Vagina (tissue), 2 donors: Measurements from ENCODE around the gene ORAI2. TPM values are rescaled to one million over a fixed set of nuclear protein-coding genes. Genes with fewer than 3 reads are reported as not detected.
"Not testable (repeated sequence)": the region's sequence is repeated elsewhere in the genome, so short reads cannot be mapped to it uniquely, and the experiment has no call there.

Experiments
- DNase-seq, 2 donors: peaks; one replicate each; pipeline ENCODE4 v3.0.0-alpha.2; 2017; ENCODE audit errors: extremely low spot score in 2 of 2
- H3K27ac ChIP-seq: fragments of 200-600 bp; sonication (generic); one replicate; pipeline ENCODE4 v1.5.1; 2019
- H3K27me3 ChIP-seq: fragments of 200-600 bp; sonication (generic); one replicate; pipeline ENCODE4 v1.5.1; 2019
- H3K36me3 ChIP-seq, 2 donors: fragments of 200-600 bp; sonication (generic); one replicate each; pipeline ENCODE4 v1.5.1; 2017 to 2019
- H3K4me1 ChIP-seq: fragments of 200-600 bp; sonication (generic); one replicate; pipeline ENCODE4 v1.5.1; 2019
- H3K4me3 ChIP-seq, 2 donors: fragments of 200-600 bp; sonication (generic); 1 replicate in 1 of 2; 2 replicates in 1 of 2; pipeline ENCODE4 v1.5.1; 2016 to 2019
- H3K9me3 ChIP-seq: fragments of 200-600 bp; sonication (generic); one replicate; pipeline ENCODE4 v1.5.1; 2019
- CTCF ChIP-seq, 3 experiments: fragments of 450-650 bp in 2 of 3; fragments of 200-600 bp in 1 of 3; sonication (generic) in 1 of 3; IDR thresholded peaks; one replicate each; pipeline ENCODE4 v1.5.1; 2017 to 2019; ENCODE audit warnings: antibody characterized with exemption in 3 of 3, mild to moderate bottlenecking in 2 of 3, moderate library complexity in 2 of 3
- POLR2A ChIP-seq, 2 donors: fragments of 450-650 bp; IDR thresholded peaks; one replicate each; pipeline ENCODE4 v1.6.1; 2017; ENCODE audit warnings: antibody characterized with exemption in 2 of 2, mild to moderate bottlenecking in 2 of 2, moderate library complexity in 2 of 2
- POLR2AphosphoS5 ChIP-seq, 2 donors: sonication (generic); formaldehyde crosslinking; IDR thresholded peaks; one replicate each; pipeline ENCODE4 v1.9.0; 2017; ENCODE audit warnings: antibody characterized with exemption in 2 of 2, mild to moderate bottlenecking in 2 of 2, low read depth in 1 of 2; ENCODE audit not compliant: insufficient read depth in 1 of 2
- intact Hi-C: fragments of 100-400 bp; cut with DNase I; formaldehyde crosslinking; loops from one replicate; pipeline ENCODE4 v1.15.1; 2023
- total RNA-seq: library from RNA; depleted of rRNA; stranded (reverse); fragments of >200 nt; gene quantifications from one replicate; pipeline ENCODE4 v1.2.3, GENCODE V29; 2016

Gene ORAI2
- total RNA-seq, 1 donor from 2014 or later: 15.5 TPM

- H3K9me3 ChIP-seq: no peaks in the 10 kb centered on the region
- H3K27me3 ChIP-seq: no peaks in the 10 kb centered on the region
- intact Hi-C loops: no loop called here
- H3K36me3 ChIP-seq: peaks cover 0 to 77% of the 10 kb centered on the region in 2 donors
- no peak overlapping the region for H3K27ac ChIP-seq
- H3K4me3 ChIP-seq: no peak overlapping the region
- no peaks in the 10 kb centered on the region for H3K4me1 ChIP-seq
- no peak for DNase-seq
- TF ChIP-seq POLR2A (IDR thresholded peaks at IDR 0.05) (no peak), CTCF (IDR thresholded peaks at IDR 0.05) (no peak), POLR2AphosphoS5 (IDR thresholded peaks at IDR 0.05; ENCODE audit: insufficient read depth in 1 of 2, low read depth in 1 of 2) (no peak)
Measured at GRCh38 chr7:102407910-102408309, 25.5 kb upstream of the ORAI2 start.

- H3K9me3 ChIP-seq, DNase-seq, H3K4me1 ChIP-seq, intact Hi-C loops, H3K27me3 ChIP-seq, H3K4me3 ChIP-seq, H3K27ac ChIP-seq: not testable (repeated sequence)
- peaks cover 0 to 76% of the 10 kb centered on the region in 2 donors for H3K36me3 ChIP-seq
Measured at GRCh38 chr7:102408530-102408929, 24.8 kb upstream of the ORAI2 start.

GRCh38 chr7:102409340-102409739 lies 24.0 kb upstream of the ORAI2 start:
- H3K27me3 ChIP-seq: no peaks in the 10 kb centered on the region
- H3K27ac ChIP-seq: no peak overlapping the region
- DNase-seq: no peak
- TF ChIP-seq POLR2A (IDR thresholded peaks at IDR 0.05) (no peak), CTCF (IDR thresholded peaks at IDR 0.05) (no peak), POLR2AphosphoS5 (IDR thresholded peaks at IDR 0.05; ENCODE audit: insufficient read depth in 1 of 2, low read depth in 1 of 2) (no peak)
- H3K4me3 ChIP-seq: no peak overlapping the region
- H3K9me3 ChIP-seq: no peaks in the 10 kb centered on the region
- intact Hi-C loops: no loop called here
- peaks cover 0 to 76% of the 10 kb centered on the region in 2 donors for H3K36me3 ChIP-seq
- no peaks in the 10 kb centered on the region for H3K4me1 ChIP-seq

GRCh38 chr7:102410123-102410522 lies 23.3 kb upstream of the ORAI2 start:
- no peak for TF ChIP-seq POLR2A (IDR thresholded peaks at IDR 0.05)
- no peak for TF ChIP-seq POLR2AphosphoS5 (IDR thresholded peaks at IDR 0.05; ENCODE audit: insufficient read depth in 1 of 2, low read depth in 1 of 2)
- TF ChIP-seq CTCF (IDR thresholded peaks at IDR 0.05): no peak
- no peak overlapping the region for H3K4me3 ChIP-seq
- H3K27ac ChIP-seq: no peak overlapping the region
- intact Hi-C loops: no loop called here
- H3K9me3 ChIP-seq: no peaks in the 10 kb centered on the region
- peaks cover 0 to 80% of the 10 kb centered on the region in 2 donors for H3K36me3 ChIP-seq
- H3K4me1 ChIP-seq: no peaks in the 10 kb centered on the region
- no peaks in the 10 kb centered on the region for H3K27me3 ChIP-seq
- no peak for DNase-seq

- Histone ChIP-seq H3K9me3 (no peaks in the 10 kb centered on the region), H3K27me3 (no peaks in the 10 kb centered on the region), H3K36me3 (peaks cover 0 to 79% of the 10 kb centered on the region in 2 donors), H3K4me1 (no peaks in the 10 kb centered on the region), H3K27ac (no peak overlapping the region), H3K4me3 (no peak overlapping the region)
- intact Hi-C loops: no loop called here
- TF ChIP-seq CTCF (IDR thresholded peaks at IDR 0.05) (no peak), POLR2A (IDR thresholded peaks at IDR 0.05) (no peak), POLR2AphosphoS5 (IDR thresholded peaks at IDR 0.05; ENCODE audit: insufficient read depth in 1 of 2, low read depth in 1 of 2) (no peak)
- DNase-seq: no peak
Measured at GRCh38 chr7:102410918-102411317, 22.5 kb upstream of the ORAI2 start.

GRCh38 chr7:102412548-102412947 lies 20.8 kb upstream of the ORAI2 start:
- no peaks in the 10 kb centered on the region for H3K9me3 ChIP-seq
- peak in 2 of 3 experiments; percentile 5 to 30 for TF ChIP-seq CTCF (IDR thresholded peaks at IDR 0.05)
- TF ChIP-seq POLR2AphosphoS5 (IDR thresholded peaks at IDR 0.05; ENCODE audit: insufficient read depth in 1 of 2, low read depth in 1 of 2): peak in 1 of 2 donors; percentile 18
- no peak for TF ChIP-seq POLR2A (IDR thresholded peaks at IDR 0.05)
- H3K4me3 ChIP-seq: no peak overlapping the region
- no peaks in the 10 kb centered on the region for H3K4me1 ChIP-seq
- H3K36me3 ChIP-seq: peaks cover 0 to 66% of the 10 kb centered on the region in 2 donors
- H3K27me3 ChIP-seq: no peaks in the 10 kb centered on the region
- intact Hi-C loops: no loop called here
- H3K27ac ChIP-seq: no peak overlapping the region
- DNase-seq: no peak
